ENCODE measurements around the gene POLR1C.

POLR1C gene

GRCh38 chr6:43517505-43518357, 842 bp downstream of the POLR1C start:
- H3K4me3 ChIP-seq (ENCODE audit: low read depth in 1 of 2, low read length in 2 of 2): peak overlapping the region; percentile 82 to 85
- H4K20me1 ChIP-seq (ENCODE audit: insufficient read depth, low read length): peaks cover 11% of the 10 kb centered on the region; the same call in 1 of the 2 replicates
- H3K79me2 ChIP-seq (ENCODE audit: insufficient read depth, low read length): peaks cover 58% of the 10 kb centered on the region
- H2AFZ ChIP-seq (ENCODE audit: low read depth, low read length): peak overlapping the region; percentile 84
- H3K9ac ChIP-seq (ENCODE audit: low read depth, low read length): peak overlapping the region; percentile 85
- peak overlapping the region; percentile 75 for H3K27ac ChIP-seq (ENCODE audit: low read length)
- H3K9me3 ChIP-seq (ENCODE audit: insufficient read depth, low read length, severe bottlenecking): no peaks in the 10 kb centered on the region
- TF ChIP-seq CTCF (IDR thresholded peaks at IDR 0.05; ENCODE audit: borderline replicate concordance, extremely low read depth, low read length, poor library complexity, severe bottlenecking): no peak
- no peak for TF ChIP-seq EZH2 (IDR thresholded peaks at IDR 0.05; ENCODE audit: borderline replicate concordance, low read depth, low read length, severe bottlenecking)
- H3K4me2 ChIP-seq (ENCODE audit: insufficient read depth, low read length): peak overlapping the region; percentile 94
- peak; percentile 46 for ATAC-seq (ENCODE audit: insufficient read depth, low read depth)
- DNase-seq: peak; percentile 32
- H3K4me1 ChIP-seq (ENCODE audit: insufficient read depth, low read length): peaks cover 39% of the 10 kb centered on the region
- no peaks in the 10 kb centered on the region for H3K27me3 ChIP-seq (ENCODE audit: insufficient read depth, low read length, poor library complexity)
- peaks cover 71% of the 10 kb centered on the region for H3K36me3 ChIP-seq (ENCODE audit: insufficient read depth, low read length)

GRCh38 chr6:43520097-43520496, 3.2 kb downstream of the POLR1C start:
- H3K9ac ChIP-seq (ENCODE audit: low read depth, low read length): no peak overlapping the region
- no peaks in the 10 kb centered on the region for H3K9me3 ChIP-seq (ENCODE audit: insufficient read depth, low read length, severe bottlenecking)
- H3K79me2 ChIP-seq (ENCODE audit: insufficient read depth, low read length): peaks cover 45% of the 10 kb centered on the region
- peaks cover 11% of the 10 kb centered on the region; the same call in 1 of the 2 replicates for H4K20me1 ChIP-seq (ENCODE audit: insufficient read depth, low read length)
- H3K4me2 ChIP-seq (ENCODE audit: insufficient read depth, low read length): no peak overlapping the region
- TF ChIP-seq CTCF (IDR thresholded peaks at IDR 0.05; ENCODE audit: borderline replicate concordance, extremely low read depth, low read length, poor library complexity, severe bottlenecking) (no peak), EZH2 (IDR thresholded peaks at IDR 0.05; ENCODE audit: borderline replicate concordance, low read depth, low read length, severe bottlenecking) (no peak)
- H3K4me1 ChIP-seq (ENCODE audit: insufficient read depth, low read length): peaks cover 30% of the 10 kb centered on the region
- no peak overlapping the region for H2AFZ ChIP-seq (ENCODE audit: low read depth, low read length)
- H3K4me3 ChIP-seq (ENCODE audit: low read depth in 1 of 2, low read length in 2 of 2): no peak overlapping the region
- peaks cover 71% of the 10 kb centered on the region for H3K36me3 ChIP-seq (ENCODE audit: insufficient read depth, low read length)
- DNase-seq: no peak
- H3K27me3 ChIP-seq (ENCODE audit: insufficient read depth, low read length, poor library complexity): no peaks in the 10 kb centered on the region
- H3K27ac ChIP-seq (ENCODE audit: low read length): no peak overlapping the region
- no peak for ATAC-seq (ENCODE audit: insufficient read depth, low read depth)

- Histone ChIP-seq H3K4me3 (ENCODE audit: low read depth in 1 of 2, low read length in 2 of 2) (no peak overlapping the region), H3K9me3 (ENCODE audit: insufficient read depth, low read length, severe bottlenecking) (no peaks in the 10 kb centered on the region), H3K27me3 (ENCODE audit: insufficient read depth, low read length, poor library complexity) (no peaks in the 10 kb centered on the region), H3K27ac (ENCODE audit: low read length) (no peak overlapping the region), H3K36me3 (ENCODE audit: insufficient read depth, low read length) (peaks cover 79% of the 10 kb centered on the region), H4K20me1 (ENCODE audit: insufficient read depth, low read length) (peaks cover 7% of the 10 kb centered on the region; the same call in 1 of the 2 replicates), H3K79me2 (ENCODE audit: insufficient read depth, low read length) (peaks cover 29% of the 10 kb centered on the region), H2AFZ (ENCODE audit: low read depth, low read length) (no peak overlapping the region), H3K9ac (ENCODE audit: low read depth, low read length) (no peak overlapping the region), H3K4me1 (ENCODE audit: insufficient read depth, low read length) (peaks cover 19% of the 10 kb centered on the region), H3K4me2 (ENCODE audit: insufficient read depth, low read length) (no peak overlapping the region)
- TF ChIP-seq EZH2 (IDR thresholded peaks at IDR 0.05; ENCODE audit: borderline replicate concordance, low read depth, low read length, severe bottlenecking): no peak
- no peak for TF ChIP-seq CTCF (IDR thresholded peaks at IDR 0.05; ENCODE audit: borderline replicate concordance, extremely low read depth, low read length, poor library complexity, severe bottlenecking)
- DNase-seq: no peak
- no peak for ATAC-seq (ENCODE audit: insufficient read depth, low read depth)
Measured at GRCh38 chr6:43521836-43522235, 4.9 kb downstream of the POLR1C start.
